Uterus (tissue), 2 donors: ENCODE results near the gene GMCL1.

ENCODE experiments used
- CTCF ChIP-seq, 4 experiments: fragments of 200-600 bp in 2 of 4; fragments of 450-650 bp in 2 of 4; sonication (generic) in 2 of 4; IDR thresholded peaks; one replicate each; pipeline ENCODE4 v1.5.1; 2016 to 2019; ENCODE audit warnings: antibody characterized with exemption in 4 of 4, mild to moderate bottlenecking in 2 of 4, moderate library complexity in 1 of 4
- POLR2A ChIP-seq, 2 donors: fragments of 450-650 bp; IDR thresholded peaks; one replicate each; pipeline ENCODE4 v1.6.1; 2016; ENCODE audit warnings: antibody characterized with exemption in 2 of 2, mild to moderate bottlenecking in 1 of 2, moderate library complexity in 1 of 2

DNA sequence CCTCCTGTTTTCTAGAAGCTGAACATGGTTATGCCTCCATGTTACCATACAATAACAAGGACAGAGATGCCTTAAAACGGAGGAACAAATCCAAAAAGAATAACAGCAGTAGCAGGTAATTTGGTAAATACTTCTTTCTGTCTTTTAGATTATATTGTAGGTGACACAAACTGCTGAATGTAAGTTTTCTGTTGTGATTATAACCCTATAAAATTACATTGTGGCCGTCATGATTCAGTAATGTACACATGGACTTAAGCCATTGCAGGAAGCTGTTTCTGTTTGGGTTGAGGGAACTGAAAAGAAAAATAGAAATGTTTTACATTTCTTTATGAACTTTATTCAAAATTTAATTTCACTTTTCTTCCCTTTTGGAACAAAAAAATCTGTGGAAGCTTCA lies 86.6 kb downstream of the GMCL1 start:
- TF ChIP-seq CTCF (IDR thresholded peaks at IDR 0.05), result no peak
- TF ChIP-seq POLR2A (IDR thresholded peaks at IDR 0.05), result no peak
